ENCODE data around the gene OSGEP.
A peak's percentile ranks its signal among the peaks of the same experiment; 100 is the strongest.
"Not testable (repeated sequence)": the region's sequence is repeated elsewhere in the genome, so short reads cannot be mapped to it uniquely, and the experiment has no call there.

Gene OSGEP

DNA sequence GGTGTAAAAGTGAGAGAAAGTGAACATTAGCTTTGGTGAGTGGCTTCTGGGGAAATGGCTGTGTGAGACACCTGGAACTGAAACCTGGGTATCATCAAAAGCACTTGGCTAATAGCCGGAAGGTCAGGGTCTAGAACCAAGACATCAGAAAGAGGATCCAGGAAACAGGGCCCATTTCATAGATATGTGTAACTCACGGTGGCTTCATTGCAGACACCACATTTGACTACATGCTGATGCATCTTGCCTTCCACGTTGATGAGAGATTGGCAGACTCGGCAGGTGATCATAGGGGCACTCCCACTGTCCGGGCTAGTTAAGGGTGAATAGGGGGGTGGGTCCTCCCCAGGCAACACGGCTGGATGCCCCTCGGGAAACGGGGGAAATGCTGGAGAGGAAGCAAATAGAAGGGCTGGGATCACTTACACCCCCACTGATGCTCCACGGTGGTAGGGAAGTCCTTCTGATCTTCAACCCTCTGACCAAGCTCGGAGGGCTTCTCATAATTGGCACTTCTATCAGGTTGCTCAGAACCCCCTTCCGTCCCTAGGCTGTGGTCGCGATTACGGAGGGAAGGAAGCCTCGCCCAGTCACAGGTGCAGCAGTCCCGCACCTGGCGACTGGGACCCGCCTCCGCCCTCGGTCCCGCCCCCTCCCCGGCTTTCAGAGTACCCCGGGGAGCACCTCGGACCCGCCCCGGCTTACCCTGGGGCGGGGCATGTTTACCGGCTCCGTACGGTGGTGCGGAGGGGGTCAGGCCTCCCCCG lies 6.0 kb upstream of the OSGEP start:
- Histone ChIP-seq H3K4me3 (ENCODE audit: low read length) (peak overlapping the region; percentile 97), H3K27me3 (ENCODE audit: insufficient read depth, low read length) (no peaks in the 10 kb centered on the region), H3K36me3 (ENCODE audit: insufficient read depth, low read length) (peaks cover 42% of the 10 kb centered on the region), H2AFZ (ENCODE audit: low read depth, low read length) (no peak overlapping the region), H3K4me1 (ENCODE audit: insufficient read depth, low read length) (peaks cover 33% of the 10 kb centered on the region), H3K9me3 (ENCODE audit: low read length) (no peaks in the 10 kb centered on the region)

GRCh38 chr14:20458031-20458789 lies 3.6 kb upstream of the OSGEP start:
- Histone ChIP-seq H3K4me3 (ENCODE audit: low read length) (no peak overlapping the region), H3K27me3 (ENCODE audit: insufficient read depth, low read length) (no peaks in the 10 kb centered on the region), H3K9me3 (ENCODE audit: low read length) (no peaks in the 10 kb centered on the region), H2AFZ (ENCODE audit: low read depth, low read length) (no peak overlapping the region), H3K4me1 (ENCODE audit: insufficient read depth, low read length) (peaks cover 36% of the 10 kb centered on the region), H3K36me3 (ENCODE audit: insufficient read depth, low read length) (peaks cover 42% of the 10 kb centered on the region)

- H3K4me1 ChIP-seq (ENCODE audit: insufficient read depth, low read length): peaks cover 30% of the 10 kb centered on the region
- H3K36me3 ChIP-seq (ENCODE audit: insufficient read depth, low read length): peaks cover 53% of the 10 kb centered on the region
- H3K9me3 ChIP-seq (ENCODE audit: low read length): no peaks in the 10 kb centered on the region
- H3K4me3 ChIP-seq (ENCODE audit: low read length): peak overlapping the region; percentile 85
- no peaks in the 10 kb centered on the region for H3K27me3 ChIP-seq (ENCODE audit: insufficient read depth, low read length)
- H2AFZ ChIP-seq (ENCODE audit: low read depth, low read length): no peak overlapping the region
Observed at GRCh38 chr14:20456971-20457370, 2.4 kb upstream of the OSGEP start.

DNA sequence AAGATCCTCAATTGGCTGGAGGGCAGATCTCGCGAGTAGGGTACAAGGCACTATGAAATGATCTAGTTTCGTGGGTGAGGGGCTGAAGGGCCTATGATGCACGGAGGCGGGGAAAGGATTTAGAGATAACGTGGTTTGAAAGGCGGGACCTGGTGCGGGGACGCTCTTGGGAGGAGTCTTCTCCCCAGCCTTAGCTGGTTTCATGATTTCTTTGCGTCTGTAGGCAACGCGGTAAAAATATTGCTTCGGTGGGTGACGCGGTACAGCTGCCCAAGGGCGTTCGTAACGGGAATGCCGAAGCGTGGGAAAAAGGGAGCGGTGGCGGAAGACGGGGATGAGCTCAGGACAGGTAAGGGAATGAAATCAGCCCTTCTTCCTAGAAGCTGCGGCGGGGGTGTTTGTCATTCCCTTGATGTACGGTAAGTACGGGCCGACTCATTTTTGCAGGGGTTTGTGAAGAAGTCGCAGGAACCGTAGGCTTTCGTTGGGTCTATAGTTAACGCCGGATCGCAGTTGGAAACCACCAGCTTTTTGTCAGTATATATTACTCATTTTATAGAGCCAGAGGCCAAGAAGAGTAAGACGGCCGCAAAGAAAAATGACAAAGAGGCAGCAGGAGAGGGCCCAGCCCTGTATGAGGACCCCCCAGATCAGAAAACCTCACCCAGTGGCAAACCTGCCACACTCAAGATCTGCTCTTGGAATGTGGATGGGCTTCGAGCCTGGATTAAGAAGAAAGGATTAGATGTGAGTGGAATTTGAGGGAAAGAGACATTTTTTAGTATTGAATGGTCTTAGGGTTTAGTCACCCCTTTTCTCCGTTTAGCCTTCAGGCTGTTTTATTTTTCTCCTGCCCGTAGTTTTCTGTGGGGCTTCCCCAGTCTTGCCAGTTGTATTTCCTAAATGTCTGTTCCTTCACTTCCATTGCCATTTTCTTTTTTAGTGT lies 1.0 kb upstream of the OSGEP start:
- Histone ChIP-seq H3K27me3 (ENCODE audit: insufficient read depth, low read length) (no peaks in the 10 kb centered on the region), H3K9me3 (ENCODE audit: low read length) (no peaks in the 10 kb centered on the region), H2AFZ (ENCODE audit: low read depth, low read length) (peak overlapping the region; percentile 46), H3K4me1 (ENCODE audit: insufficient read depth, low read length) (peaks cover 30% of the 10 kb centered on the region), H3K4me3 (ENCODE audit: low read length) (peak overlapping the region; percentile 85), H3K36me3 (ENCODE audit: insufficient read depth, low read length) (peaks cover 58% of the 10 kb centered on the region)

DNA sequence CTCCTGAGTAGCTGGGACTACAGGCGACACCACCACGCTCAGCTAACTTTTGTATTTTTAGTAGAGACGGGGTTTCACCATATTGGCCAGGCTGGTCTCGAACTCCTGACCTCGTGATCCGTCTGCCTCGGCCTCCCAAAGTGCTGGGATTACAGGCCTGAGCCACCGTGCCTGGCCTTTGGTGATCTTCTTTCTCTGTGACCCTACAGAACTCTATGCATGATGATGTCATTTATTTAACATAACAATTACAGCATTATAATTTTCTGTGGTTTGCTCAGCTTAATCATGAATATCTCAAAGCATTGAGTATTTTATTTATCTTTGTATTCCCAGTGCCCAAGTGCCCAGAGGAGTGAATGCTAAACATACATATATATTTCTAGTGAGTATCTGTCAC lies 1.8 kb downstream of the OSGEP start:
- not testable (repeated sequence) for H2AFZ ChIP-seq (ENCODE audit: low read depth, low read length); H3K27me3 ChIP-seq (ENCODE audit: insufficient read depth, low read length); H3K9me3 ChIP-seq (ENCODE audit: low read length); H3K4me3 ChIP-seq (ENCODE audit: low read length)
- peaks cover 62% of the 10 kb centered on the region for H3K36me3 ChIP-seq (ENCODE audit: insufficient read depth, low read length)
- peaks cover 18% of the 10 kb centered on the region for H3K4me1 ChIP-seq (ENCODE audit: insufficient read depth, low read length)

DNA sequence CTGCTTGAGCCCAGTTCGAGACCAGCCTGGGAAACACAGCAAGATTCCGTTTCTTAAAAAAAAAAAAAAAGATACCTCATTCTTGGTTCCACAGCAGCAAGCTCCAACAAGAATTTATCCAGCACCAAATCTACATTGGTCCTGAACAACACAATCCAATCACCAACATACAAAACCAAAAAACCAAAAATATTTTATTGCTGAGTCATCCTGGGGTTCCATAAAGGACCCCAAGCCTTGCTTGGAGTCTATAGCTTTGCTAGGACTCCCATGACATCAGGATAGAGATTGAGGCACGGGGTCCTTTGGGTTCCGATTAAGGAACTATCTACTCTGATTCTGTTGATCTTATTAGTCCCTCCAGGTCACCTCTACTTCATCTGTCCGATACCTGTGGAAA lies 7.7 kb downstream of the OSGEP start:
- Histone ChIP-seq H3K9me3 (ENCODE audit: low read length) (peaks cover 4% of the 10 kb centered on the region), H2AFZ (ENCODE audit: low read depth, low read length) (no peak overlapping the region), H3K36me3 (ENCODE audit: insufficient read depth, low read length) (peaks cover 63% of the 10 kb centered on the region), H3K27me3 (ENCODE audit: insufficient read depth, low read length) (no peaks in the 10 kb centered on the region), H3K4me3 (ENCODE audit: low read length) (no peak overlapping the region), H3K4me1 (ENCODE audit: insufficient read depth, low read length) (no peaks in the 10 kb centered on the region)

GRCh38 chr14:20443650-20444049 lies 11.0 kb downstream of the OSGEP start:
- not testable (repeated sequence) for H3K4me3 ChIP-seq (ENCODE audit: low read length); H3K4me1 ChIP-seq (ENCODE audit: insufficient read depth, low read length)
- H3K36me3 ChIP-seq (ENCODE audit: insufficient read depth, low read length): peaks cover 40% of the 10 kb centered on the region

GRCh38 chr14:20441461-20441860 lies 13.2 kb downstream of the OSGEP start:
- Histone ChIP-seq H3K27me3 (ENCODE audit: insufficient read depth, low read length) (peaks cover 20% of the 10 kb centered on the region), H3K9me3 (ENCODE audit: low read length) (peaks cover 4% of the 10 kb centered on the region), H2AFZ (ENCODE audit: low read depth, low read length) (no peak overlapping the region), H3K36me3 (ENCODE audit: insufficient read depth, low read length) (peaks cover 18% of the 10 kb centered on the region), H3K4me1 (ENCODE audit: insufficient read depth, low read length) (no peaks in the 10 kb centered on the region), H3K4me3 (ENCODE audit: low read length) (no peak overlapping the region)

More at GRCh38 chr14:20443650-20444049, 11.0 kb downstream of the OSGEP start:
- H3K27me3 ChIP-seq (ENCODE audit: insufficient read depth, low read length); H2AFZ ChIP-seq (ENCODE audit: low read depth, low read length); H3K9me3 ChIP-seq (ENCODE audit: low read length): not testable (repeated sequence)

GRCh38 chr14:20440882-20441281 lies 13.7 kb downstream of the OSGEP start:
- H3K36me3 ChIP-seq (ENCODE audit: insufficient read depth, low read length): peaks cover 12% of the 10 kb centered on the region
- H3K27me3 ChIP-seq (ENCODE audit: insufficient read depth, low read length): peaks cover 21% of the 10 kb centered on the region
- no peak overlapping the region for H2AFZ ChIP-seq (ENCODE audit: low read depth, low read length)
- no peak overlapping the region for H3K4me3 ChIP-seq (ENCODE audit: low read length)
- no peaks in the 10 kb centered on the region for H3K4me1 ChIP-seq (ENCODE audit: insufficient read depth, low read length)
- peaks cover 4% of the 10 kb centered on the region for H3K9me3 ChIP-seq (ENCODE audit: low read length)

DNA sequence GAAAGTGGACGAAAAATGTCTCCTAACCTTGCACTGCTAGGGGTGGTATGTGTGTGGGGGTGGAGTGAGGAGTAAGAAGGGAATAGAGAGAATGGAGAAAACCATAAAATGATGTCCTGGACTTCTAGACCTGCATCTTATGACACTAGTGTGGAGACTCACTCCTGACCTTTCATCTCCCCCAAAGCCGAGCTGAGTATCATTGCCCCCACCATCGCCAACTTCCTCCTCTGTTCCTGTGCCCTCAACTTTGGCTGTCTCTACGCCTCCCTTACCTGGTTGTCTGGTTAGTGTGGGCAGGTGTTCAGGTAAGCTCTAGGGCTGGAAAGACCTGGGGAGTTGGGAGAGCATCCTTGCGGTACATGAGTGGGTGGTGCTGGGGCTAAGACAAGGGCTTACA lies 14.1 kb downstream of the OSGEP start:
- Histone ChIP-seq H3K27me3 (ENCODE audit: insufficient read depth, low read length) (peaks cover 25% of the 10 kb centered on the region), H3K9me3 (ENCODE audit: low read length) (peaks cover 6% of the 10 kb centered on the region), H3K36me3 (ENCODE audit: insufficient read depth, low read length) (peaks cover 8% of the 10 kb centered on the region), H3K4me1 (ENCODE audit: insufficient read depth, low read length) (no peaks in the 10 kb centered on the region), H3K4me3 (ENCODE audit: low read length) (no peak overlapping the region), H2AFZ (ENCODE audit: low read depth, low read length) (no peak overlapping the region)

- no peak overlapping the region for H3K4me3 ChIP-seq (ENCODE audit: low read length)
Observed at GRCh38 chr14:20438664-20439063, 15.9 kb downstream of the OSGEP start.

GRCh38 chr14:20436363-20436755 lies 18.3 kb downstream of the OSGEP start:
- peaks cover 40% of the 10 kb centered on the region for H3K27me3 ChIP-seq (ENCODE audit: insufficient read depth, low read length)
- peaks cover 2% of the 10 kb centered on the region for H3K9me3 ChIP-seq (ENCODE audit: low read length)
- no peak overlapping the region for H3K4me3 ChIP-seq (ENCODE audit: low read length)
- no peak overlapping the region for H2AFZ ChIP-seq (ENCODE audit: low read depth, low read length)
- H3K4me1 ChIP-seq (ENCODE audit: insufficient read depth, low read length): no peaks in the 10 kb centered on the region
- no peaks in the 10 kb centered on the region for H3K36me3 ChIP-seq (ENCODE audit: insufficient read depth, low read length)

More at GRCh38 chr14:20438664-20439063, 15.9 kb downstream of the OSGEP start:
- peaks cover 36% of the 10 kb centered on the region for H3K27me3 ChIP-seq (ENCODE audit: insufficient read depth, low read length)
- no peaks in the 10 kb centered on the region for H3K4me1 ChIP-seq (ENCODE audit: insufficient read depth, low read length)
- H3K9me3 ChIP-seq (ENCODE audit: low read length): peaks cover 6% of the 10 kb centered on the region
- no peaks in the 10 kb centered on the region for H3K36me3 ChIP-seq (ENCODE audit: insufficient read depth, low read length)
- H2AFZ ChIP-seq (ENCODE audit: low read depth, low read length): no peak overlapping the region
